PC-3 (cell line): Measurements from ENCODE around the gene C14orf93.

Experiments used
- CTCF ChIP-seq: fragments of 300-600 bp; sonication (generic); conservative IDR thresholded peaks from 2 replicates; pipeline ENCODE4 v1.5.1; 2017; ENCODE audit warnings: antibody characterized with exemption, low read depth, mild to moderate bottlenecking, low read length
- EZH2 ChIP-seq: fragments of 300-600 bp; sonication (generic); IDR thresholded peaks from one replicate; pipeline ENCODE4 v1.6.1; 2017; ENCODE audit warnings: antibody characterized with exemption, mild to moderate bottlenecking, low read length; ENCODE audit not compliant: unreplicated experiment

DNA sequence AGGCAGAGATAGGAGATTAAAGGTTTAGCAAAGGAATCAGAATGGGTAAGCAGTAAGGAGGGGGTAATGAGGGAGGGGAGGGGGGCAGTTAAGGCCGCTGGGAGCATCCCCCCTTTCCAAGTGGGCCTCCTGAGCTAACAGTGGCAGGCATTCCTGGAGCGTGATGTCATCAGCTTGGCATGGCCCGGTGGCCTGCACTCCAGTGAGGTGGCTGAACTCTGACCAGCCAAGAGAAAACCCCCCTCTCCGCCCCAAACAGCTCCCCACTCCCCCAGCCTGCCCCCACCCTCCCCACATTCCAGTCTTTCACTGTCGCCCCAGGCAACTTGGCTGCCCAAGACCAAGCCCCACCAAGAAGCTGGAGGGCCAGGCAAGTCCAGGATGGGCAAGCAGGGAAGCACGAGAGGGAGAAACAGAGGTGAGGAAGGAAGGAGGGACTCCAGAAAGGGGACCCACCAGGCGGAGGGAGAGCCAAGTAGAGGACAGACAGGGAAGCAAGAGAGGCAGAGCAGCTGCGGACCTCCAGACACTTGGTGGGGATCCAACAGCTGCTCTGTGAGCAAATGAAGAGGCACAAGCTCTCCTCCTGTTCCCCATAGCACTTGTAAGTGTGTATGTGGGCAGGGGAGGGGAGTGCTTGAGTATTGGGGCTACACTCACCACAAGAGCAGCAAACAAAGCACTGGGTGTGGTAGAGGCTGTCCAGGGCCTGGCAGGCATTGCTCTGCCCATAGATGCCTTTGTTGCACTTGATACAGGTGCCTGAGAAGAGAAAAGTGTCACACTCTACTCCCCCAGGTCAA, 32.1 kb downstream of the C14orf93 start:
- no peak for TF ChIP-seq EZH2
- no peak for TF ChIP-seq CTCF
